IgD-negative memory B cell (primary cell): ENCODE measurements around the gene IL19. TPM values are rescaled to one million over a fixed set of nuclear protein-coding genes. Genes with fewer than 3 reads are reported as not detected.

ENCODE experiments used
- polyA plus RNA-seq: library from polyadenylated mRNA; unstranded; fragments of 300-500 nt; fragmentation: Illumina TruSeq; gene quantifications from one replicate; pipeline ENCODE4 v1.2.3, GENCODE V29; 2021

IL19 gene
- polyA plus RNA-seq, 1 donor from 2014 or later = not detected

Other genes with a start within 250 kb of the IL19 start
- gene EIF2D, start 158.3 kb upstream of the IL19 start, polyA plus RNA-seq = 40.4 TPM
- 0.31 TPM for gene DYRK3, start 135.2 kb upstream of the IL19 start, polyA plus RNA-seq
- 4.1 TPM for gene MAPKAPK2, start 85.9 kb upstream of the IL19 start, polyA plus RNA-seq
- gene IL10, start 1.7 kb downstream of the IL19 start, polyA plus RNA-seq = 0.56 TPM
- not detected for gene IL20, start 94.8 kb downstream of the IL19 start, polyA plus RNA-seq
- gene IL24, start 126.7 kb downstream of the IL19 start, polyA plus RNA-seq = 43.5 TPM
- 1,091 TPM for gene FCMR, start 151.2 kb downstream of the IL19 start, polyA plus RNA-seq
- gene PIGR, start 175.7 kb downstream of the IL19 start, polyA plus RNA-seq = 0.40 TPM
- not detected for gene FCAMR, start 199.7 kb downstream of the IL19 start, polyA plus RNA-seq